WTC11 (cell line): ENCODE measurements around the gene GCC2. TPM values are rescaled to one million over a fixed set of nuclear protein-coding genes. Genes with fewer than 3 reads are reported as not detected.

Experiments used
- ATAC-seq: fragments of 200-7000 bp; cut with Tn5 transposase; 2 replicates; pipeline ENCODE4 v1.10.0; 2021; ENCODE audit warnings: mild to moderate bottlenecking, moderate library complexity
- CTCF ChIA-PET: fragments of 300-600 bp; sonication (Branson Sonifier 250); formaldehyde crosslinking; loops from one replicate; lab custom pipeline; 2021; ENCODE audit warnings: antibody characterized with exemption; lab: Charles Lee
- POLR2A ChIA-PET: fragments of 350-600 bp; sonication (Branson Sonifier 250); formaldehyde crosslinking; loops from one replicate; lab custom pipeline; 2021; ENCODE audit warnings: antibody characterized with exemption; lab: Charles Lee
- DNase-seq: peaks from one replicate; pipeline ENCODE4 v3.0.0; 2021; ENCODE audit warnings: low spot score
- H3K27ac Mint-ChIP-seq: 2 replicates; pipeline ENCODE4 v1.8.0; 2021; ENCODE audit warnings: mixed read lengths
- H3K27me3 Mint-ChIP-seq: 2 replicates; pipeline ENCODE4 v1.8.0; 2021; ENCODE audit warnings: low read depth, mild to moderate bottlenecking, moderate library complexity, mixed read lengths
- H3K36me3 Mint-ChIP-seq: 2 replicates; pipeline ENCODE4 v1.8.0; 2021; ENCODE audit warnings: mixed read lengths
- H3K4me1 Mint-ChIP-seq: 2 replicates; pipeline ENCODE4 v1.8.0; 2022; ENCODE audit warnings: mixed read lengths
- H3K4me3 Mint-ChIP-seq: 2 replicates; pipeline ENCODE4 v1.8.0; 2021; ENCODE audit warnings: mild to moderate bottlenecking, moderate library complexity, mixed read lengths
- H3K9me3 Mint-ChIP-seq: 2 replicates; pipeline ENCODE4 v1.8.0; 2021; ENCODE audit warnings: mixed read lengths
- CBFB ChIP-seq: sonication (generic); formaldehyde crosslinking; IDR thresholded peaks from 2 replicates; pipeline ENCODE4 v1.8.1; 2022; ENCODE audit warnings: mild to moderate bottlenecking, low read depth, missing genetic modification reagents
- EMX1 ChIP-seq: fragments of 250-450 bp; sonication (Bioruptor Pico); IDR thresholded peaks from 2 replicates; pipeline ENCODE4 v1.8.0; 2021; ENCODE audit warnings: mild to moderate bottlenecking
- ESRRA ChIP-seq: sonication (generic); formaldehyde crosslinking; IDR thresholded peaks from 2 replicates; pipeline ENCODE4 v1.8.1; 2022; ENCODE audit warnings: mild to moderate bottlenecking, missing genetic modification reagents, borderline replicate concordance
- ETV6 ChIP-seq: sonication (generic); formaldehyde crosslinking; IDR thresholded peaks from 2 replicates; pipeline ENCODE4 v1.8.1; 2022; ENCODE audit warnings: mild to moderate bottlenecking, missing genetic modification reagents
- GRHL2 ChIP-seq: fragments of 250-450 bp; sonication (Bioruptor Pico); IDR thresholded peaks from 2 replicates; pipeline ENCODE4 v1.8.0; 2022; ENCODE audit warnings: mild to moderate bottlenecking, moderate library complexity; ENCODE audit not compliant: insufficient replicate concordance, severe bottlenecking
- MXD4 ChIP-seq: fragments of 250-450 bp; sonication (Bioruptor Pico); IDR thresholded peaks from 2 replicates; pipeline ENCODE4 v1.8.0; 2021; ENCODE audit warnings: mild to moderate bottlenecking, moderate library complexity, borderline replicate concordance
- RORB ChIP-seq: fragments of 250-450 bp; sonication (Bioruptor Pico); IDR thresholded peaks from 2 replicates; pipeline ENCODE4 v1.9.0; 2021; ENCODE audit warnings: mild to moderate bottlenecking
- SMAD3 ChIP-seq: sonication (generic); formaldehyde crosslinking; IDR thresholded peaks from 2 replicates; pipeline ENCODE4 v1.8.0; 2022; ENCODE audit warnings: missing genetic modification reagents, mild to moderate bottlenecking, borderline replicate concordance
- SOX15 ChIP-seq: fragments of 250-450 bp; sonication (Bioruptor Pico); IDR thresholded peaks from 2 replicates; pipeline ENCODE4 v1.9.0; 2021; ENCODE audit warnings: mild to moderate bottlenecking
- ZNF263 ChIP-seq: sonication (generic); formaldehyde crosslinking; IDR thresholded peaks from 2 replicates; pipeline ENCODE4 v1.8.1; 2022; ENCODE audit warnings: low read depth, mild to moderate bottlenecking, moderate library complexity, missing genetic modification reagents
- ZNF416 ChIP-seq: fragments of 250-450 bp; sonication (Bioruptor Pico); IDR thresholded peaks from 2 replicates; pipeline ENCODE4 v1.9.0; 2021; ENCODE audit warnings: mild to moderate bottlenecking, inconsistent platforms
- ZNF423 ChIP-seq: fragments of 250-450 bp; sonication (Bioruptor Pico); IDR thresholded peaks from 2 replicates; pipeline ENCODE4 v2.1.2; 2022; ENCODE audit warnings: mild to moderate bottlenecking, moderate library complexity
- total RNA-seq: library from RNA; stranded (reverse); gene quantifications from 3 replicates; pipeline ENCODE4 v1.2.3, GENCODE V29; 2021
- TF ChIP-seq, protein P1 (sequence below): sonication (generic); formaldehyde crosslinking; IDR thresholded peaks from 2 replicates; pipeline ENCODE4 v1.8.0; 2023; ENCODE audit warnings: mild to moderate bottlenecking, missing genetic modification reagents
- TF ChIP-seq, protein P2 (sequence below): sonication (generic); formaldehyde crosslinking; IDR thresholded peaks from 2 replicates; pipeline ENCODE4 v1.8.1; 2022; ENCODE audit warnings: low read depth, missing genetic modification reagents, borderline replicate concordance
- TF ChIP-seq, protein P3 (sequence below): sonication (generic); formaldehyde crosslinking; IDR thresholded peaks from 2 replicates; pipeline ENCODE4 v1.8.1; 2022; ENCODE audit warnings: missing genetic modification reagents, borderline replicate concordance
- TF ChIP-seq, protein P4 (sequence below): fragments of 250-450 bp; sonication (Bioruptor Pico); conservative IDR thresholded peaks from 2 replicates; pipeline ENCODE4 v1.9.0; 2021; ENCODE audit warnings: mild to moderate bottlenecking
- TF ChIP-seq, protein P5 (sequence below): fragments of 250-450 bp; sonication (Bioruptor Pico); IDR thresholded peaks from 2 replicates; pipeline ENCODE4 v1.9.0; 2021; ENCODE audit warnings: mild to moderate bottlenecking, borderline replicate concordance

Gene GCC2
- total RNA-seq, 1 experiment from 2014 or later, result 66.5 TPM

DNA sequence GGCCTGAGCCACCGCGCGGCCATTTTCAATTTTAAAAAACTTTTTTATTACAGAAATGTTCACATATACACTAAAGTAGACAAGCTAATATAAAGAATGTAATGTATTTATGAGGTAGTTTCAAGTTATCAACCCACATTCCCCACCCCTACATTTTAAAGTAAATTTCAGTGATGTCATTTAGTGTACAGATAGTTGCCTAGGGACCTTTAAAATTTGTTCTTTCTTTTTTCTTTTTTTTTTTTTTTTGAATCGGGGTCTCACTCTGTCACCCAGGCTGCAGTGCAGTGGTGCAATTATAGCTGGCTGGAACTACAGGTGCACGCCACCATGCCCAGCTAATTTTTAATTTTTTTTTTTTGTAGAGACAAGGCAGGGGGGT is 82.7 kb downstream of the GCC2 start:
- Mint-ChIP-seq H3K27ac (no peak overlapping the region), H3K4me1 (peaks cover 19% of the 10 kb centered on the region), H3K36me3 (no peaks in the 10 kb centered on the region), H3K27me3 (peaks cover 12% of the 10 kb centered on the region), H3K4me3 (no peak overlapping the region), H3K9me3 (no peaks in the 10 kb centered on the region)
- POLR2A ChIA-PET, result no interaction called here
- CTCF ChIA-PET, result interaction anchor here (0.7 kb wide), 1 partner anchor 208 kb away, joined by 3 read pairs; no protein-coding TSS in a partner anchor
- DNase-seq (no peak), ATAC-seq (no peak)
- TF ChIP-seq SMAD3 (CRISPR knock-in tag) (no peak), ETV6 (CRISPR knock-in tag) (no peak), EMX1 (CRISPR knock-in tag) (no peak), RORB (no peak), SOX15 (no peak), ESRRA (no peak), ZNF263 (CRISPR knock-in tag) (no peak), CBFB (no peak), ZNF416 (CRISPR knock-in tag) (no peak), MXD4 (CRISPR knock-in tag) (no peak), GRHL2 (no peak), ZNF423 (CRISPR knock-in tag) (no peak)
- TF ChIP-seq, protein P1, sequence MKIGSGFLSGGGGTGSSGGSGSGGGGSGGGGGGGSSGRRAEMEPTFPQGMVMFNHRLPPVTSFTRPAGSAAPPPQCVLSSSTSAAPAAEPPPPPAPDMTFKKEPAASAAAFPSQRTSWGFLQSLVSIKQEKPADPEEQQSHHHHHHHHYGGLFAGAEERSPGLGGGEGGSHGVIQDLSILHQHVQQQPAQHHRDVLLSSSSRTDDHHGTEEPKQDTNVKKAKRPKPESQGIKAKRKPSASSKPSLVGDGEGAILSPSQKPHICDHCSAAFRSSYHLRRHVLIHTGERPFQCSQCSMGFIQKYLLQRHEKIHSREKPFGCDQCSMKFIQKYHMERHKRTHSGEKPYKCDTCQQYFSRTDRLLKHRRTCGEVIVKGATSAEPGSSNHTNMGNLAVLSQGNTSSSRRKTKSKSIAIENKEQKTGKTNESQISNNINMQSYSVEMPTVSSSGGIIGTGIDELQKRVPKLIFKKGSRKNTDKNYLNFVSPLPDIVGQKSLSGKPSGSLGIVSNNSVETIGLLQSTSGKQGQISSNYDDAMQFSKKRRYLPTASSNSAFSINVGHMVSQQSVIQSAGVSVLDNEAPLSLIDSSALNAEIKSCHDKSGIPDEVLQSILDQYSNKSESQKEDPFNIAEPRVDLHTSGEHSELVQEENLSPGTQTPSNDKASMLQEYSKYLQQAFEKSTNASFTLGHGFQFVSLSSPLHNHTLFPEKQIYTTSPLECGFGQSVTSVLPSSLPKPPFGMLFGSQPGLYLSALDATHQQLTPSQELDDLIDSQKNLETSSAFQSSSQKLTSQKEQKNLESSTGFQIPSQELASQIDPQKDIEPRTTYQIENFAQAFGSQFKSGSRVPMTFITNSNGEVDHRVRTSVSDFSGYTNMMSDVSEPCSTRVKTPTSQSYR, result no peak
- TF ChIP-seq, protein P2, sequence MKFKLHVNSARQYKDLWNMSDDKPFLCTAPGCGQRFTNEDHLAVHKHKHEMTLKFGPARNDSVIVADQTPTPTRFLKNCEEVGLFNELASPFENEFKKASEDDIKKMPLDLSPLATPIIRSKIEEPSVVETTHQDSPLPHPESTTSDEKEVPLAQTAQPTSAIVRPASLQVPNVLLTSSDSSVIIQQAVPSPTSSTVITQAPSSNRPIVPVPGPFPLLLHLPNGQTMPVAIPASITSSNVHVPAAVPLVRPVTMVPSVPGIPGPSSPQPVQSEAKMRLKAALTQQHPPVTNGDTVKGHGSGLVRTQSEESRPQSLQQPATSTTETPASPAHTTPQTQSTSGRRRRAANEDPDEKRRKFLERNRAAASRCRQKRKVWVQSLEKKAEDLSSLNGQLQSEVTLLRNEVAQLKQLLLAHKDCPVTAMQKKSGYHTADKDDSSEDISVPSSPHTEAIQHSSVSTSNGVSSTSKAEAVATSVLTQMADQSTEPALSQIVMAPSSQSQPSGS (CRISPR knock-in tag), result no peak
- TF ChIP-seq, protein P3, sequence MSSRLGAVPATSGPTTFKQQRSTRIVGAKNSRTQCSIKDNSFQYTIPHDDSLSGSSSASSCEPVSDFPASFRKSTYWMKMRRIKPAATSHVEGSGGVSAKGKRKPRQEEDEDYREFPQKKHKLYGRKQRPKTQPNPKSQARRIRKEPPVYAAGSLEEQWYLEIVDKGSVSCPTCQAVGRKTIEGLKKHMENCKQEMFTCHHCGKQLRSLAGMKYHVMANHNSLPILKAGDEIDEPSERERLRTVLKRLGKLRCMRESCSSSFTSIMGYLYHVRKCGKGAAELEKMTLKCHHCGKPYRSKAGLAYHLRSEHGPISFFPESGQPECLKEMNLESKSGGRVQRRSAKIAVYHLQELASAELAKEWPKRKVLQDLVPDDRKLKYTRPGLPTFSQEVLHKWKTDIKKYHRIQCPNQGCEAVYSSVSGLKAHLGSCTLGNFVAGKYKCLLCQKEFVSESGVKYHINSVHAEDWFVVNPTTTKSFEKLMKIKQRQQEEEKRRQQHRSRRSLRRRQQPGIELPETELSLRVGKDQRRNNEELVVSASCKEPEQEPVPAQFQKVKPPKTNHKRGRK (CRISPR knock-in tag), result no peak
- TF ChIP-seq, protein P4, sequence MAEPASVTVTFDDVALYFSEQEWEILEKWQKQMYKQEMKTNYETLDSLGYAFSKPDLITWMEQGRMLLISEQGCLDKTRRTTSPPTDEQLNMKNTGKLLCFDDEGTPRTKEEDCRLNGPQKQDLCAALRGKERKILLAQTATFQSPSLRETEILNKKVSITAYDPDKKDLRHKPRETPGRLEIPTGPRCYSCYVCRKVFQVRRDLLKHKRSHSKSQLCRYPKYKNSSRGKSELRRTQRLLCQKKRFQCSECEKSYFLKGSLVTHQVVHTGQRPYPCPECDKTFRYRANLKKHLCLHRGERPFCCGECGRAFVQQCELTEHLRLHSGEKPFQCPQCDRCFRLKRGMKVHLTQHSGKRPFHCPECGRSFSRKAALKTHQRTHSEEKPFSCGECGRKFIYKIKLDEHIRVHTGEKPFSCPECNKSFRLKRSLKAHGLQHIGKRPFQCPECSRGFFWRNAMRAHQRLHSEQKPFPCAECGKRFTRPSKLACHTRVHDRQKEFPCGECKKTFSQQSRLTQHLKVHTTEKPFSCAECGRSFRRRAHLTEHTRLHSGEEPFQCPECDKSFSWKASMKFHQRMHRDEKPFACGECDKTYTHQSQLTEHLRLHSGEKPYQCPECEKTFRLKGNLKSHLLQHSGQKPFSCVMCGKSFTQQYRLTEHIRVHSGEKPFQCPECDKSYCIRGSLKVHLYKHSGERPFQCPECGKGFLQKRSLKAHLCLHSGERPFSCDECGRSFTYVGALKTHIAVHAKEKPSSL (CRISPR knock-in tag), result no peak
- TF ChIP-seq, protein P5, sequence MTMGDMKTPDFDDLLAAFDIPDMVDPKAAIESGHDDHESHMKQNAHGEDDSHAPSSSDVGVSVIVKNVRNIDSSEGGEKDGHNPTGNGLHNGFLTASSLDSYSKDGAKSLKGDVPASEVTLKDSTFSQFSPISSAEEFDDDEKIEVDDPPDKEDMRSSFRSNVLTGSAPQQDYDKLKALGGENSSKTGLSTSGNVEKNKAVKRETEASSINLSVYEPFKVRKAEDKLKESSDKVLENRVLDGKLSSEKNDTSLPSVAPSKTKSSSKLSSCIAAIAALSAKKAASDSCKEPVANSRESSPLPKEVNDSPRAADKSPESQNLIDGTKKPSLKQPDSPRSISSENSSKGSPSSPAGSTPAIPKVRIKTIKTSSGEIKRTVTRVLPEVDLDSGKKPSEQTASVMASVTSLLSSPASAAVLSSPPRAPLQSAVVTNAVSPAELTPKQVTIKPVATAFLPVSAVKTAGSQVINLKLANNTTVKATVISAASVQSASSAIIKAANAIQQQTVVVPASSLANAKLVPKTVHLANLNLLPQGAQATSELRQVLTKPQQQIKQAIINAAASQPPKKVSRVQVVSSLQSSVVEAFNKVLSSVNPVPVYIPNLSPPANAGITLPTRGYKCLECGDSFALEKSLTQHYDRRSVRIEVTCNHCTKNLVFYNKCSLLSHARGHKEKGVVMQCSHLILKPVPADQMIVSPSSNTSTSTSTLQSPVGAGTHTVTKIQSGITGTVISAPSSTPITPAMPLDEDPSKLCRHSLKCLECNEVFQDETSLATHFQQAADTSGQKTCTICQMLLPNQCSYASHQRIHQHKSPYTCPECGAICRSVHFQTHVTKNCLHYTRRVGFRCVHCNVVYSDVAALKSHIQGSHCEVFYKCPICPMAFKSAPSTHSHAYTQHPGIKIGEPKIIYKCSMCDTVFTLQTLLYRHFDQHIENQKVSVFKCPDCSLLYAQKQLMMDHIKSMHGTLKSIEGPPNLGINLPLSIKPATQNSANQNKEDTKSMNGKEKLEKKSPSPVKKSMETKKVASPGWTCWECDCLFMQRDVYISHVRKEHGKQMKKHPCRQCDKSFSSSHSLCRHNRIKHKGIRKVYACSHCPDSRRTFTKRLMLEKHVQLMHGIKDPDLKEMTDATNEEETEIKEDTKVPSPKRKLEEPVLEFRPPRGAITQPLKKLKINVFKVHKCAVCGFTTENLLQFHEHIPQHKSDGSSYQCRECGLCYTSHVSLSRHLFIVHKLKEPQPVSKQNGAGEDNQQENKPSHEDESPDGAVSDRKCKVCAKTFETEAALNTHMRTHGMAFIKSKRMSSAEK (CRISPR knock-in tag), result no peak
